SK-N-MC (cell line): ENCODE measurements around the gene ALDH16A1.

Source experiments
- EZH2 ChIP-seq: fragments of 200-600 bp; sonication (generic); IDR thresholded peaks from one replicate; pipeline ENCODE4 v1.6.1; 2017; ENCODE audit warnings: antibody characterized with exemption
- FOXP2 ChIP-seq: optimal IDR thresholded peaks from 2 replicates; pipeline ENCODE3; 2011; ENCODE audit warnings: mild to moderate bottlenecking, moderate library complexity; ENCODE audit not compliant: insufficient read depth; ENCODE audit errors: extremely low read length, control extremely low read depth
- POLR2AphosphoS5 ChIP-seq: IDR thresholded peaks from 2 replicates; pipeline ENCODE4 v1.6.1; 2012; ENCODE audit warnings: mild to moderate bottlenecking, low read depth, low read length, borderline replicate concordance

DNA sequence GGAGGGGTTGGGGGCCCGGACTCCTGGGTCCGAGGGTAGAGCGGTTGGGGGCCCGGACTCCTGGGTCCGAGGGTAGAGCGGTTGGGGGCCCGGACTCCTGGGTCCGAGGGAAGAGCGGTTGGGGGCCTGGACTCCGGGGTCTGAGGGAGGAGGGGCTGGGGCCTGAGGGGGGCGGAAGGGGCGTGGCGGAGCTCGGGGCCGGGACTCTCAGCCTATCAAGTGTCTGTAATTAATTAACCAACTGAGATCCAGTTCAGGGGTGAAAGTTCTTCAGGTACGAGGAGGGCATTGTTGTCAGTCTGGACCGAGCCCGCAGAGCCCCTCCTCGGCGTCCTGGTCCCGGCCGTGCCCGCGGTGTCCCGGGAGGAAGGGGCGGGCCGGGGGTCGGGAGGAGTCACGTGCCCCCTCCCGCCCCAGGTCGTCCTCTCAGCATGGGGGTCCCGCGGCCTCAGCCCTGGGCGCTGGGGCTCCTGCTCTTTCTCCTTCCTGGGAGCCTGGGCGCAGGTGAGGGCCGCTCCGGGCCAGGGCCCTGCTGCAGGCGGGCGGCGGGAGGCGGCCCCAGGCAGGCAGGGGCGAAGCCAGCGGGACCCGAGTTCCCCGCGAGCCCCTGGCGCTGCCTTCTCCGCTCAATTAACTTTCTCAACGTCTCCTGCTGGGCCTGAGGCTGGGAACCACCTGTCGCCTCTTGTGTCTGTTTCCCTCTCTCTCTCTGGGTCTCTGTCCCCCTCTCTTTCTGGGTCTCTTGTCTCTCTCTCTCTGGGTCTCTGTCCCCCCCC lies 60.1 kb downstream of the ALDH16A1 start:
- TF ChIP-seq POLR2AphosphoS5: peak; percentile 75
- TF ChIP-seq EZH2: no peak
- no peak for TF ChIP-seq FOXP2
